Lower leg skin (tissue), 4 donors: Measurements from ENCODE around the gene SPARCL1. TPM values are rescaled to one million over a fixed set of nuclear protein-coding genes. Genes with fewer than 3 reads are reported as not detected.
"Not testable (repeated sequence)": the region's sequence is repeated elsewhere in the genome, so short reads cannot be mapped to it uniquely, and the experiment has no call there.

Experiments used
- DNase-seq, 2 donors: peaks; one replicate each; pipeline ENCODE4 v3.0.0-alpha.2; 2019; ENCODE audit warnings: low spot score in 2 of 2
- H3K4me3 ChIP-seq: fragments of 200-600 bp; sonication (generic); 2 replicates; pipeline ENCODE4 v1.5.1; 2017; ENCODE audit warnings: mild to moderate bottlenecking, low read depth; ENCODE audit not compliant: poor library complexity, severe bottlenecking
- POLR2A ChIP-seq, 2 donors: fragments of 450-650 bp; IDR thresholded peaks; one replicate each; pipeline ENCODE4 v1.6.1; 2016 to 2017; ENCODE audit warnings: antibody characterized with exemption in 2 of 2, mild to moderate bottlenecking in 1 of 2, moderate library complexity in 1 of 2
- WGBS, 2 donors: methylation state at CpG; one replicate each; pipeline ENCODE4 v1.1.5; 2018; 5-methylcytosine and 5-hydroxymethylcytosine counted together
- intact Hi-C: fragments of 100-400 bp; cut with DNase I; formaldehyde crosslinking; loops from one replicate; pipeline ENCODE4 v1.15.0; 2023; ENCODE audit warnings: low total_unique reads
- total RNA-seq, 4 donors: library from RNA; depleted of rRNA; stranded (reverse); fragments of >200 nt; gene quantifications; one replicate each; pipeline ENCODE4 v1.1.0, GENCODE V29; 2016
- TF ChIP-seq, protein P1 (sequence below), 3 donors: fragments of 450-650 bp; IDR thresholded peaks; one replicate each; pipeline ENCODE4 v1.5.1; 2016; ENCODE audit warnings: antibody characterized with exemption in 3 of 3, mild to moderate bottlenecking in 3 of 3, moderate library complexity in 2 of 3

SPARCL1 gene
- total RNA-seq, 4 donors from 2014 or later: 66.2 to 259 (median 117) TPM

DNA sequence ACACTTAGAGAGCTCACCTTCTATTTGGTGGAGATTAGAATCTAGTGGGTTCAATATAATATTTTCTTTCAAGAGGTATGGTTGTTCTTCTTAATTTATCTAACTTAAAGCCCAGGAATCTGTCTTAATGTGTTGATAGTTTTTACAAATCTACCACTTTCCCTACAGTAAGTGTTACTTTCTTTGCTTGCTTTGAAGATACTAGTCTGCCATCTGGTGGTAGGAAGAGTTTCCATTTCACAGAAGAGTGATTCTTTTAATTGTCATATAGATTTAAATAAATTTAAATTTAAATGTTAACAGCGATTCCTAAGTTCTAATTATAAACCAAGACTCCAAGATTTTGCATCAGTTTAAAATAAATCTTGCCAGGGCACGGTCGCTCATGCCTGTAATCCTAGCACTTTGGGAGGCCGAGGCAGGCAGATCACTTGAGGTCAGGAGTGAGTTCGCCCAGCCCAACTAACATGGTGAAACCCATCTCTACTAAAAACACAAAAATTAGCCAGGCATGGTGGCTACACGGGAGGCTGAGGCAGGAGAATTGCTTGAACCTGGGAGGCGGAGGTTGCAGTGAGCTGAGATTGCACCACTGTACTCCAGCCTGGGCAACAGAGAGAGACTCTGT, 63.3 kb downstream of the SPARCL1 start:
- TF ChIP-seq, protein P1, sequence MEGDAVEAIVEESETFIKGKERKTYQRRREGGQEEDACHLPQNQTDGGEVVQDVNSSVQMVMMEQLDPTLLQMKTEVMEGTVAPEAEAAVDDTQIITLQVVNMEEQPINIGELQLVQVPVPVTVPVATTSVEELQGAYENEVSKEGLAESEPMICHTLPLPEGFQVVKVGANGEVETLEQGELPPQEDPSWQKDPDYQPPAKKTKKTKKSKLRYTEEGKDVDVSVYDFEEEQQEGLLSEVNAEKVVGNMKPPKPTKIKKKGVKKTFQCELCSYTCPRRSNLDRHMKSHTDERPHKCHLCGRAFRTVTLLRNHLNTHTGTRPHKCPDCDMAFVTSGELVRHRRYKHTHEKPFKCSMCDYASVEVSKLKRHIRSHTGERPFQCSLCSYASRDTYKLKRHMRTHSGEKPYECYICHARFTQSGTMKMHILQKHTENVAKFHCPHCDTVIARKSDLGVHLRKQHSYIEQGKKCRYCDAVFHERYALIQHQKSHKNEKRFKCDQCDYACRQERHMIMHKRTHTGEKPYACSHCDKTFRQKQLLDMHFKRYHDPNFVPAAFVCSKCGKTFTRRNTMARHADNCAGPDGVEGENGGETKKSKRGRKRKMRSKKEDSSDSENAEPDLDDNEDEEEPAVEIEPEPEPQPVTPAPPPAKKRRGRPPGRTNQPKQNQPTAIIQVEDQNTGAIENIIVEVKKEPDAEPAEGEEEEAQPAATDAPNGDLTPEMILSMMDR (IDR thresholded peaks at IDR 0.05): peak in 1 of 3 donors; percentile 19
- no peak for TF ChIP-seq POLR2A (IDR thresholded peaks at IDR 0.05)
- DNase-seq: no peak
- no peak overlapping the region for H3K4me3 ChIP-seq
- 43 to 63% methylated on average over 7 of the region's 7 CpGs for WGBS, 2 donors
- intact Hi-C loops: no loop called here

DNA sequence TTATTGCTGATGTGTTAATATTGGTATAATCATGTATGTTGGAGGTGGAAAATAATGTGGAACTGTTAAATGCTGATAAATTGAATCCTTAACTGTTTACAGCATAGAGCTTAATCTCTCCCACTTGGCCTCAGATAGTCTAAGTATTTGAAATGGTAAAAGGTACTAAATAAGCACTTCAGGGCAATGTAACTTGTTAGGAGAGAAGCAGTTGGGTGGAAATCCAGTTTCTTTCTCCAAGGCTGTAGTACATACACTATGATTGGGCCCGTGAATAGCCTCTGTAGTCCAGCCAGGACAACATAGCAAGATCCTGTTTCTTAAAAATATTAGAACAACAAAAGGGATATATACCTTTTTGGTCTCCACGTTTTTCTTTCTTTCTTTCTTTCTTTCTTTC, 67.1 kb downstream of the SPARCL1 start:
- intact Hi-C loops: loop anchor here (5.0 kb wide), 1 partner anchor 195 kb away; no protein-coding TSS in a partner anchor
- 91 to 93% methylated on average over 2 of the region's 2 CpGs for whole genome bisulfite sequencing, 2 donors
- no peak overlapping the region for H3K4me3 ChIP-seq
- TF ChIP-seq, protein P1 (IDR thresholded peaks at IDR 0.05): no peak
- no peak for TF ChIP-seq POLR2A (IDR thresholded peaks at IDR 0.05)
- no peak for DNase-seq

DNA sequence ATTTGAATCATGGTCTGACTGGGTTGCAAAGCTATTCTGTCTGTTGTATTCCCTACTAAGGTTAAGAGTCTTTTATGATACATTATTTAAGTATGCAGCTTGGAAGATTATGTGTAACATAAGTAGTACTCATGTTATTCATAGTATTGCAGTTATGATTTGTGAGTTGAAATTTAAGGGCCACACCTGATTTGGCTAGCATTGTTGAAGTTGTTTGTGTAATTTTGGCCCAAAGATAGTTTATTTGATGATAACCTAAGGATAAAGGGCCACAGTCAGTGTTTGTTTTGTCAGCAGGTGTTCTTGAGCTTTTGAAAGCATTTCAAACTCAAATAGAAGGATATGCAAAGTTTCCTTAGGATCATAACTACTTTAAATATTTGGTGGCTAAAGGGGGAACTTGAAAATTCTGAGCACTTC, 67.9 kb downstream of the SPARCL1 start:
- no peak for TF ChIP-seq POLR2A (IDR thresholded peaks at IDR 0.05)
- TF ChIP-seq, protein P1 (IDR thresholded peaks at IDR 0.05): no peak
- intact Hi-C loops: loop anchor here (5.0 kb wide), 1 partner anchor 194 kb away; no protein-coding TSS in a partner anchor
- no peak overlapping the region for H3K4me3 ChIP-seq
- no peak for DNase-seq

DNA sequence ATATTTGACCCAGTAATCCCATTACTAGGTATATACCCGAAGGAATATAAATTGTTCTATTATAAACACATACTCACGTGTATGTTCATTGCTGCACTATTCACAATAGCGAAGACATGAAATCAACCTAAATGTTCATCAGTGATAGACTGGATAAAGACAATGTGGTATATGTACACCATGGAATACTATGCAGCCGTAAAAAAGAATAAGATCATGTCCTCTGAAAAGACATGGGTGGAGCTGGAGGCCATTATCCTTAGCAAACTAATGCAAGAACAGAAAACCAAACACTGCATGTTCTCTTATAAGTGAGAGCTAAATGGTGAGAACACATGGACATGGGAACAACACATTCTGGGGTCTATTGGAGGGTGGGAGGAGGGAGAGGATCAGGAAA, 70.3 kb downstream of the SPARCL1 start:
- 96 to 99% methylated on average over 4 of the region's 4 CpGs for WGBS, 2 donors
- no peak overlapping the region for H3K4me3 ChIP-seq
- DNase-seq: no peak
- intact Hi-C loops: no loop called here
- TF ChIP-seq, protein P1 (IDR thresholded peaks at IDR 0.05): no peak
- TF ChIP-seq POLR2A (IDR thresholded peaks at IDR 0.05): no peak

DNA sequence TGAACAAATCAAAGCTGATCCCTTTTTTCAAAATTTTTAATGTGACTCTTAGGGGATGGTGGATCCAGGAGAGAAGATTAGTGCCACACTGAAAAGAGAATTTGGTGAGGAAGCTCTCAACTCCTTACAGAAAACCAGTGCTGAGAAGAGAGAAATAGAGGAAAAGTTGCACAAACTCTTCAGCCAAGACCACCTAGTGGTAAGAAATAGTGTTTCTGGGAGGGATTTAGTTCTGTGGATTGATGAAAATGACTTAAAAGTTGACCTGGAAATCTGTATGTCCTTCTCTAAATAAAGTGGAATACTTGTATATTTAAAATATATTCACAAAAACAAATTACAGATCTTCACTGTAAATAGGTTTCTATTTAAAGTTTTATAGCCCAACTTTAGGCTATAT, 77.6 kb downstream of the SPARCL1 start:
- no peak overlapping the region for H3K4me3 ChIP-seq
- no peak for TF ChIP-seq POLR2A (IDR thresholded peaks at IDR 0.05)
- TF ChIP-seq, protein P1 (IDR thresholded peaks at IDR 0.05): no peak
- intact Hi-C loops: no loop called here
- no peak for DNase-seq

DNA sequence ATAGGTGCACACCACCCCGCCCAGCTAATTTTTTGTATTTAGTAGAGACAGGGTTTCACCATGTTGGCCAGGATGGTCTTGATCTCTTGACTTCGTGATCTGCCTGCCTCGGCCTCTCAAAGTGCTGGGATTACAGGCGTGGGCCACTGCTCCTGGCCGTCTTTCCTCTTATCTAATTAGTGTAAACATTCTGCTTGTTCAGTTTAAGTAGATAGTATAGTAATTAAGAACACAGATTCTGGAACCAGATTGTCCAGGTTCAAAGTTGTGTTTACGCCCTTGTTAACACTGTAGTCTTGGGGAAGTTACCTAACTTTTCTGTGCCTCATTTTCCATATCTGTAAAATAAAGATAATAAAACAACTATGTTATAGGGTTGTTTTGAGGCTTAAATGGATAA, 82.8 kb downstream of the SPARCL1 start:
- H3K4me3 ChIP-seq, DNase-seq, intact Hi-C loops: not testable (repeated sequence)
- WGBS, 2 donors: 83 to 88% methylated on average over 6 of the region's 6 CpGs
